ENCODE data around the gene TM9SF4.
A peak's percentile ranks its signal among the peaks of the same experiment; 100 is the strongest.
"Not testable (repeated sequence)": the region's sequence is repeated elsewhere in the genome, so short reads cannot be mapped to it uniquely, and the experiment has no call there.

TM9SF4 gene

GRCh38 chr20:32098786-32099185 lies 10.7 kb upstream of the TM9SF4 start:
- no peak for DNase-seq

GRCh38 chr20:32108814-32109391 lies 611 bp upstream of the TM9SF4 start:
- DNase-seq = no peak

- DNase-seq = no peak
Measured at GRCh38 chr20:32110173-32110704, 725 bp downstream of the TM9SF4 start.

- no peak for DNase-seq
Measured at GRCh38 chr20:32110727-32111126, 1.2 kb downstream of the TM9SF4 start.

GRCh38 chr20:32111156-32111686 lies 1.7 kb downstream of the TM9SF4 start:
- no peak for DNase-seq

- no peak for DNase-seq
Measured at GRCh38 chr20:32111753-32112152, 2.2 kb downstream of the TM9SF4 start.

GRCh38 chr20:32112841-32113240 lies 3.3 kb downstream of the TM9SF4 start:
- DNase-seq = no peak

GRCh38 chr20:32113591-32114260 lies 4.2 kb downstream of the TM9SF4 start:
- no peak for DNase-seq

GRCh38 chr20:32114305-32114960 lies 4.9 kb downstream of the TM9SF4 start:
- DNase-seq = no peak

GRCh38 chr20:32115211-32115767 lies 5.8 kb downstream of the TM9SF4 start:
- DNase-seq = no peak

GRCh38 chr20:32116079-32116521 lies 6.6 kb downstream of the TM9SF4 start:
- DNase-seq = peak; percentile 91

- DNase-seq = not testable (repeated sequence)
Measured at GRCh38 chr20:32116796-32117195, 7.3 kb downstream of the TM9SF4 start.

- not testable (repeated sequence) for DNase-seq
Measured at GRCh38 chr20:32118427-32118826, 8.9 kb downstream of the TM9SF4 start.

GRCh38 chr20:32119734-32120133 lies 10.2 kb downstream of the TM9SF4 start:
- DNase-seq = no peak

- not testable (repeated sequence) for DNase-seq
Measured at GRCh38 chr20:32121908-32122307, 12.4 kb downstream of the TM9SF4 start.

- no peak for DNase-seq
Measured at GRCh38 chr20:32123088-32123487, 13.6 kb downstream of the TM9SF4 start.

GRCh38 chr20:32124916-32125454 lies 15.5 kb downstream of the TM9SF4 start:
- DNase-seq = no peak

GRCh38 chr20:32125506-32125905 lies 16.0 kb downstream of the TM9SF4 start:
- DNase-seq = no peak

GRCh38 chr20:32126919-32127318 lies 17.4 kb downstream of the TM9SF4 start:
- no peak for DNase-seq

GRCh38 chr20:32127347-32127746 lies 17.8 kb downstream of the TM9SF4 start:
- no peak for DNase-seq

GRCh38 chr20:32128167-32128566 lies 18.7 kb downstream of the TM9SF4 start:
- no peak for DNase-seq

- no peak for DNase-seq
Measured at GRCh38 chr20:32129863-32130262, 20.3 kb downstream of the TM9SF4 start.

GRCh38 chr20:32130352-32130751 lies 20.8 kb downstream of the TM9SF4 start:
- DNase-seq = no peak

All from NCI-H524 treated with DMSO at 0.1 percent for 48 hours (cell line).